ENCODE results near the gene MBD3L2.
"Not testable (repeated sequence)": the region's sequence is repeated elsewhere in the genome, so short reads cannot be mapped to it uniquely, and the experiment has no call there.

MBD3L2 gene

GRCh38 chr19:7059977-7060376 lies 10.9 kb downstream of the MBD3L2 start:
- DNase-seq (ENCODE audit: low read depth in 2 of 2), result not testable (repeated sequence)

GRCh38 chr19:7063339-7063738 lies 14.2 kb downstream of the MBD3L2 start:
- no peak for DNase-seq (ENCODE audit: low read depth in 2 of 2)

- no peak for DNase-seq (ENCODE audit: low read depth in 2 of 2)
Measured at GRCh38 chr19:7063764-7064418, 14.8 kb downstream of the MBD3L2 start.

GRCh38 chr19:7067122-7067521 lies 18.0 kb downstream of the MBD3L2 start:
- DNase-seq (ENCODE audit: low read depth in 2 of 2), result not testable (repeated sequence)

- DNase-seq (ENCODE audit: low read depth in 2 of 2), result no peak
Measured at GRCh38 chr19:7067716-7068115, 18.6 kb downstream of the MBD3L2 start.

- DNase-seq (ENCODE audit: low read depth in 2 of 2), result no peak
Measured at GRCh38 chr19:7068599-7068998, 19.5 kb downstream of the MBD3L2 start.

GRCh38 chr19:7069042-7069903 lies 20.2 kb downstream of the MBD3L2 start, which contains the start of gene ZNF557:
Gene ZNF557 (plus strand): TSS chr19:7069703. CDS start chr19:7075075, 5,372 bp downstream.
- peak; percentile 91 to 92 for DNase-seq (ENCODE audit: low read depth in 2 of 2)

GRCh38 chr19:7069904-7070226 lies 20.7 kb downstream of the MBD3L2 start:
- DNase-seq (ENCODE audit: low read depth in 2 of 2), result no peak

- DNase-seq (ENCODE audit: low read depth in 2 of 2), result no peak
Measured at GRCh38 chr19:7072541-7072940, 23.4 kb downstream of the MBD3L2 start.

- no peak for DNase-seq (ENCODE audit: low read depth in 2 of 2)
Measured at GRCh38 chr19:7074705-7075282, 25.7 kb downstream of the MBD3L2 start.

GRCh38 chr19:7076151-7076550 lies 27.0 kb downstream of the MBD3L2 start:
- no peak for DNase-seq (ENCODE audit: low read depth in 2 of 2)

- no peak for DNase-seq (ENCODE audit: low read depth in 2 of 2)
Measured at GRCh38 chr19:7078008-7078407, 28.9 kb downstream of the MBD3L2 start.

- peak in 1 of 2 experiments; percentile 3 for DNase-seq (ENCODE audit: low read depth in 2 of 2)
Measured at GRCh38 chr19:7083076-7083956, 34.2 kb downstream of the MBD3L2 start.

GRCh38 chr19:7088999-7089398 lies 39.9 kb downstream of the MBD3L2 start:
- no peak for DNase-seq (ENCODE audit: low read depth in 2 of 2)

GRCh38 chr19:7098096-7098495 lies 49.0 kb downstream of the MBD3L2 start:
- DNase-seq (ENCODE audit: low read depth in 2 of 2), result no peak

- DNase-seq (ENCODE audit: low read depth in 2 of 2), result peak; percentile 74 to 78
Measured at GRCh38 chr19:7098701-7099596, 49.8 kb downstream of the MBD3L2 start.

- DNase-seq (ENCODE audit: low read depth in 2 of 2), result no peak
Measured at GRCh38 chr19:7099597-7099921, 50.4 kb downstream of the MBD3L2 start.
